ENCODE data around the gene KRTAP12-1. TPM values are rescaled to one million over a fixed set of nuclear protein-coding genes. Genes with fewer than 3 reads are reported as not detected.

KRTAP12-1 gene
- total RNA-seq, 1 donor from 2014 or later, result not detected

GRCh38 chr21:44716984-44717383 is 35.0 kb upstream of the KRTAP12-1 start:
- TF ChIP-seq, protein P1, sequence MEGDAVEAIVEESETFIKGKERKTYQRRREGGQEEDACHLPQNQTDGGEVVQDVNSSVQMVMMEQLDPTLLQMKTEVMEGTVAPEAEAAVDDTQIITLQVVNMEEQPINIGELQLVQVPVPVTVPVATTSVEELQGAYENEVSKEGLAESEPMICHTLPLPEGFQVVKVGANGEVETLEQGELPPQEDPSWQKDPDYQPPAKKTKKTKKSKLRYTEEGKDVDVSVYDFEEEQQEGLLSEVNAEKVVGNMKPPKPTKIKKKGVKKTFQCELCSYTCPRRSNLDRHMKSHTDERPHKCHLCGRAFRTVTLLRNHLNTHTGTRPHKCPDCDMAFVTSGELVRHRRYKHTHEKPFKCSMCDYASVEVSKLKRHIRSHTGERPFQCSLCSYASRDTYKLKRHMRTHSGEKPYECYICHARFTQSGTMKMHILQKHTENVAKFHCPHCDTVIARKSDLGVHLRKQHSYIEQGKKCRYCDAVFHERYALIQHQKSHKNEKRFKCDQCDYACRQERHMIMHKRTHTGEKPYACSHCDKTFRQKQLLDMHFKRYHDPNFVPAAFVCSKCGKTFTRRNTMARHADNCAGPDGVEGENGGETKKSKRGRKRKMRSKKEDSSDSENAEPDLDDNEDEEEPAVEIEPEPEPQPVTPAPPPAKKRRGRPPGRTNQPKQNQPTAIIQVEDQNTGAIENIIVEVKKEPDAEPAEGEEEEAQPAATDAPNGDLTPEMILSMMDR (IDR thresholded peaks at IDR 0.05; ENCODE audit: unreplicated experiment), result no peak
- H3K27ac Mint-ChIP-seq, result no peak overlapping the region
- H3K4me1 Mint-ChIP-seq (ENCODE audit: low read depth), result no peaks in the 10 kb centered on the region
- no peak overlapping the region for H3K4me3 Mint-ChIP-seq (ENCODE audit: low read depth)
- no peaks in the 10 kb centered on the region for H3K36me3 Mint-ChIP-seq (ENCODE audit: insufficient read depth)
- DNase-seq (ENCODE audit: low spot score, unreplicated experiment), result no peak
- H3K9me3 Mint-ChIP-seq (ENCODE audit: low read depth), result no peaks in the 10 kb centered on the region
- peaks cover 61% of the 10 kb centered on the region for H3K27me3 Mint-ChIP-seq

DNA sequence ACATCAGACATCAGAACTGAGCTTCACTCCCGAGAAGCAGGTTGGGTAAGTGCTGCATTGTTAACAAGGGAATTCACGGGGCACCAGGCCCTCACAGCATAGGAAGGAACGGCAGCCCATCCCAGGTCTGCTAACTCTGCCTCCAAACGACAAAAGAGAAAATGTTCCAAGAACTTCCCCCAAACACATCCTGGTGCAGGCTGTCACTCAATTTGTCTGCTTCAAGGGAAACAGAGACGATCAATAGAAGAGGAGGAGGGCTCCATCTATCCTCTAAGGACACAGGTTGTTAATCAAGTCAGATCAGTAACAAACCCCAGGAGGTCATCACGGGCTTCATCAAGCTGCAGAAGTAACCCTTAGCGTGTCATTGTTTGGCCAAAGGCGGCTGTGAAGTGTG is 32.9 kb upstream of the KRTAP12-1 start:
- TF ChIP-seq, protein P1 (IDR thresholded peaks at IDR 0.05; ENCODE audit: unreplicated experiment), result no peak

GRCh38 chr21:44713846-44714245 is 31.9 kb upstream of the KRTAP12-1 start:
- TF ChIP-seq, protein P1 (IDR thresholded peaks at IDR 0.05; ENCODE audit: unreplicated experiment), result no peak
- Mint-ChIP-seq H3K4me3 (ENCODE audit: low read depth) (no peak overlapping the region), H3K9me3 (ENCODE audit: low read depth) (no peaks in the 10 kb centered on the region), H3K36me3 (ENCODE audit: insufficient read depth) (no peaks in the 10 kb centered on the region), H3K4me1 (ENCODE audit: low read depth) (peaks cover 12% of the 10 kb centered on the region), H3K27me3 (peaks cover 79% of the 10 kb centered on the region), H3K27ac (no peak overlapping the region)
- no peak for DNase-seq (ENCODE audit: low spot score, unreplicated experiment)

More for the DNA sequence above, 32.9 kb upstream of the KRTAP12-1 start:
- Mint-ChIP-seq H3K9me3 (ENCODE audit: low read depth) (no peaks in the 10 kb centered on the region), H3K27ac (no peak overlapping the region), H3K4me1 (ENCODE audit: low read depth) (peaks cover 9% of the 10 kb centered on the region), H3K4me3 (ENCODE audit: low read depth) (no peak overlapping the region), H3K36me3 (ENCODE audit: insufficient read depth) (no peaks in the 10 kb centered on the region), H3K27me3 (peaks cover 74% of the 10 kb centered on the region)
- DNase-seq (ENCODE audit: low spot score, unreplicated experiment), result no peak

DNA sequence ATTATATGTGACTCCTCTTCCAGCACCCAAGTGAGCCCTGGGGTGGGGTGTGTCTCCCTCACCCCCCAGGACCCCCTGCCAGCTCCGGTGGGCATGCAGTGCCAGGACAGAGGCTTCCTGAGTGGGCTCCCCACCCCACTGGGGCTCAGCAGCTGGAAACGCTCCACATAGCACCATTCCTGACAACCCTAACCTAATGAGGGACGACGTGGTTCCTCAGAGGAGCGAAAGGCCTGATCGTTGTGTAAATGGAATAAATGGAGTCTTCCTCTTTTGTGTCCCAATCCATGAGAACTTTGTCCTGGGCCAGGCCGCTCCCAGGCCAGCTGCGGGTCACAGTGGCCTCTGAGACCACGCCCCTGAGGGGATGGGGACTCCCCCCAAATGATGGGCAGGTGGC is 31.2 kb upstream of the KRTAP12-1 start:
- peaks cover 12% of the 10 kb centered on the region for H3K4me1 Mint-ChIP-seq (ENCODE audit: low read depth)
- peaks cover 79% of the 10 kb centered on the region for H3K27me3 Mint-ChIP-seq
- TF ChIP-seq, protein P1 (IDR thresholded peaks at IDR 0.05; ENCODE audit: unreplicated experiment), result no peak
- no peak overlapping the region for H3K4me3 Mint-ChIP-seq (ENCODE audit: low read depth)
- H3K27ac Mint-ChIP-seq, result no peak overlapping the region
- no peak for DNase-seq (ENCODE audit: low spot score, unreplicated experiment)
- no peaks in the 10 kb centered on the region for H3K9me3 Mint-ChIP-seq (ENCODE audit: low read depth)
- no peaks in the 10 kb centered on the region for H3K36me3 Mint-ChIP-seq (ENCODE audit: insufficient read depth)

DNA sequence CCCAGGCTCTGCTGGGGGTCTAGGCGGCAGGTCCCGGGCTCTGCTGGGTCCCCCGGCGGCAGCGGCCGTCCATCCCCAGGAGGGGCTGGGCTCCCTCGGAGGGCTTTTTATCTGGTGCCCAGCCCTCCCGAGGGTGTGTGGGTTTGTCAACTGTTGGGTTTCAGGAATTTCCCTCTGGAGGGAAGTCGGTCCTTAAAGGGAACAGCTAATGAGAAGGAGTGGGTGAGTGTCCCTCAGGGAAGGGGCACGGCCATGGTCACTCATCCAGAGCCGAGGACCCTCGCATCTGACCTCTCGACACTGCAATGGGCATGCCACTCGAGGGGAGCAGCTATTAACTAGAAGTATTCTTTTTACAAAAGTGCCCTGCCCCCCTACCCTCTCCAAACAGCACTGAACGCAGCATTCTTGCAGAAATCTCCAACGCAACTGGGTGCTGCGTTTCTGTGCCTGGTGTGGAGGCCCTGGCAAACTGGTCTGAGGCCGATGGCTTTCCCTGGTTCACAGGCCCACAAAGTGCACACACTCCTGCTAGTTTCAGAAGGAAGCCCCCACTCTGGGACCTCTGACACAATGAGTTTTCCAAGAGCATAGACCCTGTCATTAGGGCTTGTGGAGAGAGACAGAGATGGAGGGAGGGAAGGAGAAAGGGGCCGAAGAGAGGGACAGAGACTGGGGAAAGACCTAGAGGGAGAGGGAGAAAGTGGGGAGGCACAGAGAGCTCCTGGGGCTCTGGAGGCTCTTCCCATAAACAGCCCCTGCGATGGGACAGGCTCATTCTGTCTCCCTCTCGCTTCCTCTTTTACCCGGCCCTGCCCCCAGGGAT is 30.5 kb upstream of the KRTAP12-1 start:
- Mint-ChIP-seq H3K27me3 (peaks cover 83% of the 10 kb centered on the region), H3K4me3 (ENCODE audit: low read depth) (no peak overlapping the region), H3K4me1 (ENCODE audit: low read depth) (peaks cover 12% of the 10 kb centered on the region), H3K27ac (no peak overlapping the region), H3K9me3 (ENCODE audit: low read depth) (no peaks in the 10 kb centered on the region), H3K36me3 (ENCODE audit: insufficient read depth) (no peaks in the 10 kb centered on the region)
- TF ChIP-seq, protein P1 (IDR thresholded peaks at IDR 0.05; ENCODE audit: unreplicated experiment), result no peak
- no peak for DNase-seq (ENCODE audit: low spot score, unreplicated experiment)
